ENCODE results near the gene ERCC4. TPM values are rescaled to one million over a fixed set of nuclear protein-coding genes. Genes with fewer than 3 reads are reported as not detected.

ERCC4 gene
- total and polyA plus RNA-seq, 3 donors from 2014 or later = 17.7 to 29.3 (median 19.6) TPM

GRCh38 chr16:13920510-13920818 lies 510 bp downstream of the ERCC4 start:
- Histone ChIP-seq H3K27me3 (no peaks in the 10 kb centered on the region), H3K4me1 (peaks cover 22% of the 10 kb centered on the region), H3K9me3 (no peaks in the 10 kb centered on the region), H3K27ac (peak overlapping the region; percentile 71 to 82), H3K4me3 (peak overlapping the region; percentile 81 to 91), H3K36me3 (ENCODE audit: low read depth, missing control alignments) (no peaks in the 10 kb centered on the region)
- intact Hi-C loops (cut with DNase I; ENCODE audit: low total_unique reads) = loop anchor here (10.0 kb wide), 2 partner anchors 324 to 364 kb away; no protein-coding TSS in a partner anchor
- no peak for DNase-seq
- TF ChIP-seq CTCF (IDR thresholded peaks at IDR 0.05) (no peak), POLR2A (IDR thresholded peaks at IDR 0.05) (no peak)
- 0 to 1% methylated on average over 10 of the region's 10 CpGs for WGBS, 2 donors

- H3K4me1 ChIP-seq = peaks cover 22% of the 10 kb centered on the region
- intact Hi-C loops (cut with DNase I; ENCODE audit: low total_unique reads) = loop anchor here (10.0 kb wide), 2 partner anchors 323 to 363 kb away; no protein-coding TSS in a partner anchor
- peak overlapping the region in 1 of 2 donors; percentile 82 for H3K27ac ChIP-seq
- H3K4me3 ChIP-seq = no peak overlapping the region
- no peaks in the 10 kb centered on the region for H3K27me3 ChIP-seq
- WGBS, 2 donors = 53 to 55% methylated on average over 2 of the region's 2 CpGs
- DNase-seq = no peak
- no peaks in the 10 kb centered on the region for H3K9me3 ChIP-seq
- no peaks in the 10 kb centered on the region for H3K36me3 ChIP-seq (ENCODE audit: low read depth, missing control alignments)
- TF ChIP-seq CTCF (IDR thresholded peaks at IDR 0.05) (no peak), POLR2A (IDR thresholded peaks at IDR 0.05) (no peak)
Measured at GRCh38 chr16:13921328-13921727, 1.4 kb downstream of the ERCC4 start.

DNA sequence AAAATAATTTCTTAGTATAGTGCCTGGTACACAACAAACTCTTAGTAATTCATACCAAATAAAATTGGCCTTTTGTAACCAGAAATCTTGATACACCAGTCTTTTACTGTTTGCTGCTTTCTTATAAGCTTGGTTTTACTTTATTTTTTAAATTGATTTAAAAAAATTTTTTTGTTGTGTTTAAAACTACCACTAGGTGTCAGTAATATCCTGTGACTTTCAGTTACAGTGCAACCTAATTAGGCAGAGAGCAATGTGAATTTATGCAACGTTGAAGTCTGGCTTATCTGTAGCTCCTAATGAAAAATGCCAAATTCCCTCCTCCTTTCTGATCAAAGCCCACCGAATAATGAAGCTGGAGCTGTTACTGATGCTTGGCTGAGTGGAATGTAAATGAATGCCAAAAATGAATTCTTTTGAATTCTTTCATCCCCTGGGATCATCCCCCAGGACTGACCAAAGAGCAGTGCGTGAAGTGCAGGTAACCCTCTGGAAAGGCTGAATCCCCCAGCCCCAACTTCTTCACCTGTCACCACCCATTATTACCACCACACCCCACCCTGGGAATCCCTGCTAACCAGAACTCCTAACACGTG lies 3.8 kb downstream of the ERCC4 start:
- WGBS, 2 donors = 31 to 35% methylated on average over 4 of the region's 4 CpGs
- no peak for TF ChIP-seq POLR2A (IDR thresholded peaks at IDR 0.05)
- TF ChIP-seq CTCF (IDR thresholded peaks at IDR 0.05) = peak; percentile 35 to 81 (median 65)
- no peaks in the 10 kb centered on the region for H3K27me3 ChIP-seq
- no peaks in the 10 kb centered on the region for H3K36me3 ChIP-seq (ENCODE audit: low read depth, missing control alignments)
- no peak overlapping the region for H3K4me3 ChIP-seq
- no peak for DNase-seq
- H3K9me3 ChIP-seq = no peaks in the 10 kb centered on the region
- intact Hi-C loops (cut with DNase I; ENCODE audit: low total_unique reads) = loop anchor here (10.0 kb wide), 2 partner anchors 321 to 361 kb away; no protein-coding TSS in a partner anchor
- H3K27ac ChIP-seq = peak overlapping the region in 1 of 2 donors; percentile 7
- H3K4me1 ChIP-seq = peaks cover 22% of the 10 kb centered on the region

- TF ChIP-seq CTCF (IDR thresholded peaks at IDR 0.05) (no peak), POLR2A (IDR thresholded peaks at IDR 0.05) (no peak)
- no peak for DNase-seq
- no peaks in the 10 kb centered on the region for H3K9me3 ChIP-seq
- intact Hi-C loops (cut with DNase I; ENCODE audit: low total_unique reads) = loop anchor here (10.0 kb wide), 2 partner anchors 318 to 358 kb away; no protein-coding TSS in a partner anchor
- 76 to 78% methylated on average over 4 of the region's 4 CpGs for WGBS, 2 donors
- H3K27me3 ChIP-seq = no peaks in the 10 kb centered on the region
- peaks cover 13% of the 10 kb centered on the region for H3K4me1 ChIP-seq
- H3K27ac ChIP-seq = no peak overlapping the region
- H3K36me3 ChIP-seq (ENCODE audit: low read depth, missing control alignments) = no peaks in the 10 kb centered on the region
- H3K4me3 ChIP-seq = no peak overlapping the region
Measured at GRCh38 chr16:13926464-13926863, 6.5 kb downstream of the ERCC4 start.

DNA sequence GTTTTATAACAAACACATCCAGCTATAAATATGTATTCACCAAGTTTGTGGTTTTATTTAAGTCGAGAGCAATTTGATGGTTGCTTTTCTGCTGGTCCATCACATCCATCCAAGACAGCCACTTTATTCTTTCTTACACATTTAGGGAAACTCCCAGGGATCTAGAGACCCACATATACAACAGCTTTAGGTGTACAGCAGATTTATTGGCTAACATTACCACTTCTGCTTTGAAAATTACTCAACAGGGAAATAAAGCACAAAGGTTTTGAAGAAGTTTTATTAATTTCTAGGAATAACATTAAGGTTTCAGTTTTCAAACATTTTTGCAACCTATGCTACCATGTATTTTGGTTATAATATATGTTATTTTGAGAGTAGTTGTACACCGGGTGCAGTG lies 6.9 kb downstream of the ERCC4 start:
- no peak for DNase-seq
- Histone ChIP-seq H3K27me3 (no peaks in the 10 kb centered on the region), H3K4me3 (no peak overlapping the region), H3K27ac (peak overlapping the region in 1 of 2 donors; percentile 1), H3K4me1 (peaks cover 8% of the 10 kb centered on the region), H3K9me3 (no peaks in the 10 kb centered on the region), H3K36me3 (ENCODE audit: low read depth, missing control alignments) (no peaks in the 10 kb centered on the region)
- TF ChIP-seq POLR2A (IDR thresholded peaks at IDR 0.05) (no peak), CTCF (IDR thresholded peaks at IDR 0.05) (no peak)
- WGBS, 2 donors = 80 to 90% methylated on average over 2 of the region's 2 CpGs
- intact Hi-C loops (cut with DNase I; ENCODE audit: low total_unique reads) = loop anchor here (10.0 kb wide), 2 partner anchors 318 to 358 kb away; no protein-coding TSS in a partner anchor
